ENCODE measurements around the gene PIGH.
"Not testable (repeated sequence)": the region's sequence is repeated elsewhere in the genome, so short reads cannot be mapped to it uniquely, and the experiment has no call there.

PIGH gene

DNA sequence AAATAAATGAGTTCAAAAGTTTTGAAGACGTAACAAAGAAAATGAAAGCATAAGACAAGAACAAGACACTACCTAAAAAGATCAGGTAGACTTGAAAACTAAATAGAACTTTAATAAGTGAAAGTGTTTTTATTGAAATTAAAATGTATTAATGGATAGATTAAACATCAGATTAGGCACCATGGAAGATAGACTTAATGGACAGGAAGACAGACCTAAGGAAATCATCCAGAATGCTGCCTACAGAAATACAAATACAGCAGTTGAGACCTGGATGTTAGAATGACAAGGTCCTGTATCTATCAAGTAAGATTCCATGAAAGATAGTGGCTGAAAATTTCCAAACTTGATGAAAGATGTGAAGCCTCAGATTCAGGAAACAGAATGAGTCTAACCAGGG lies 55.5 kb downstream of the PIGH start:
- DNase-seq (ENCODE audit: low read depth in 2 of 2) = no peak
- no peak overlapping the region for H3K4me3 ChIP-seq (replicated peaks in 1 of 2; ENCODE audit: low read depth in 2 of 2, low read length in 2 of 2)
- TF ChIP-seq, protein P1, sequence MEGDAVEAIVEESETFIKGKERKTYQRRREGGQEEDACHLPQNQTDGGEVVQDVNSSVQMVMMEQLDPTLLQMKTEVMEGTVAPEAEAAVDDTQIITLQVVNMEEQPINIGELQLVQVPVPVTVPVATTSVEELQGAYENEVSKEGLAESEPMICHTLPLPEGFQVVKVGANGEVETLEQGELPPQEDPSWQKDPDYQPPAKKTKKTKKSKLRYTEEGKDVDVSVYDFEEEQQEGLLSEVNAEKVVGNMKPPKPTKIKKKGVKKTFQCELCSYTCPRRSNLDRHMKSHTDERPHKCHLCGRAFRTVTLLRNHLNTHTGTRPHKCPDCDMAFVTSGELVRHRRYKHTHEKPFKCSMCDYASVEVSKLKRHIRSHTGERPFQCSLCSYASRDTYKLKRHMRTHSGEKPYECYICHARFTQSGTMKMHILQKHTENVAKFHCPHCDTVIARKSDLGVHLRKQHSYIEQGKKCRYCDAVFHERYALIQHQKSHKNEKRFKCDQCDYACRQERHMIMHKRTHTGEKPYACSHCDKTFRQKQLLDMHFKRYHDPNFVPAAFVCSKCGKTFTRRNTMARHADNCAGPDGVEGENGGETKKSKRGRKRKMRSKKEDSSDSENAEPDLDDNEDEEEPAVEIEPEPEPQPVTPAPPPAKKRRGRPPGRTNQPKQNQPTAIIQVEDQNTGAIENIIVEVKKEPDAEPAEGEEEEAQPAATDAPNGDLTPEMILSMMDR (IDR thresholded peaks at IDR 0.05; ENCODE audit: low read depth, low read length) = no peak

DNA sequence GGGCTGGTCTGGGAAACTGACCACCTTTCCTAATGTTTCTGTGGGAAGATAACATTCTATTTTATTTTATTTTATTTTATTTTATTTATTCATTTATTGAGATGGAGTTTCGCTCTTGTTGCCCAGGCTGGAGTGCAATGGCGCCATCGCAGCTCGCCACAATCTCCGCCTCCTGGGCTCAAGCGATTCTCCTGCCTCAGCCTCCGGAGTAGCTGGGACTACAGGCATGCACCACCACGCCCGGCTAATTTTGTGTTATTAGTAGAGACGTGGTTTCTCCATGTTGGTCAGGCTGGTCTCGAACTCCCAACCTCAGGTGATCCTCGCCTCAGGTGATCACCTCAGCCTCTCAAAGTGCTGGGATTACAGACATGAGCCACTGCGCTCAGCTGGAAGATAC lies 57.4 kb downstream of the PIGH start:
- H3K4me3 ChIP-seq (replicated peaks in 1 of 2; ENCODE audit: low read depth in 2 of 2, low read length in 2 of 2); DNase-seq (ENCODE audit: low read depth in 2 of 2): not testable (repeated sequence)

DNA sequence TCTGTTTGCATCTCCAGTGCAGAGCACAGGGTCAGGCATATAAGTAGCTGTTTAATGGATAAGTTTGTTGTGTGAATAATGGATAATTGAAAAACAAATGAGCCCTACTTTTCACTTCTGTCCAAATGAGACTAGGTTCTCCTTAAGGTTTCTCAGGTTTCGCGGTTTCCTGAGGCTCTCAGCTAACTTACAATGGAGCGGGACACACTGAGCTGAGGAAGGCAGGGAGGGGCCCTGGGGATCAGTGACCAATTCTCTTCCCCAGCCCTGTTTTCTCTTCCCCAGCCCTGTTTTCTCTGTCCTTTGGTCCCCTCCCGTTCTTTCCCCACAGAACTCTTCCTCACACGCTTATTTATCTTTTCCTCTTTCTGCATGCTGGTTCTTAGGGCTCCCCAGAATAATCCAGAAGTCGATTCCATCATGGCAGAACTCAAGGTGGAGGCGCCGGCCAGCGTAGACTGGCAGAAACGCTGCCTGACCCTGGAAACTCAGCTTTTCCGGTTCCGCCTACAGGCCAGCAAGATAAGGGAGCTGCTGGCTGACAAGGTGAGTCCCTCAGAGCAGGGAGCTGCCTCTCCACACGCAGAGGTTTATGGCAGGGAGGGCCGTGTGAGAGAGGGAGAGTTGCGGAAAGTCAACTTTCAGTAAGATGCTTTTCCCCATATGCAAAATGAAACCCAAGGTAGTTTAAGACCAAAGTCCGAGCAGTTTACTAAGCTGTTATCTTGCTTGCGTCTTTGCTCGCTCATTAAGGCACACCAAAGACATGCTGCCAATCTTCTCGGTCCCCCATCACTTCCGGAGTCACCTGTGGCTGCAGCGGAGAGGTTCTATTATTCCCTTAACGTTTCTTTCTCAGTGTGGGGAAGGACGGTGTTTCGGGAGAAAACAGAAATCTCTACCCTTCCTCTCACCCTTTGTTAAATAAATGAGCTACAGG lies 58.4 kb downstream of the PIGH start:
- no peak overlapping the region for H3K4me3 ChIP-seq (replicated peaks in 1 of 2; ENCODE audit: low read depth in 2 of 2, low read length in 2 of 2)
- TF ChIP-seq, protein P1 (IDR thresholded peaks at IDR 0.05; ENCODE audit: low read depth, low read length) = no peak
- DNase-seq (ENCODE audit: low read depth in 2 of 2) = no peak
